Activated CD4-positive, CD25-positive, alpha-beta regulatory T cell (primary cell): ENCODE results near the gene OR4F6.
"Not testable (repeated sequence)": the region's sequence is repeated elsewhere in the genome, so short reads cannot be mapped to it uniquely, and the experiment has no call there.

Experiments used
- DNase-seq, 4 experiments: peaks; one replicate each; lab custom pipeline; 2025; lab: John Stamatoyannopoulos, UW

The OR4F6 gene, protein sequence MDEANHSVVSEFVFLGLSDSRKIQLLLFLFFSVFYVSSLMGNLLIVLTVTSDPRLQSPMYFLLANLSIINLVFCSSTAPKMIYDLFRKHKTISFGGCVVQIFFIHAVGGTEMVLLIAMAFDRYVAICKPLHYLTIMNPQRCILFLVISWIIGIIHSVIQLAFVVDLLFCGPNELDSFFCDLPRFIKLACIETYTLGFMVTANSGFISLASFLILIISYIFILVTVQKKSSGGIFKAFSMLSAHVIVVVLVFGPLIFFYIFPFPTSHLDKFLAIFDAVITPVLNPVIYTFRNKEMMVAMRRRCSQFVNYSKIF

DNA sequence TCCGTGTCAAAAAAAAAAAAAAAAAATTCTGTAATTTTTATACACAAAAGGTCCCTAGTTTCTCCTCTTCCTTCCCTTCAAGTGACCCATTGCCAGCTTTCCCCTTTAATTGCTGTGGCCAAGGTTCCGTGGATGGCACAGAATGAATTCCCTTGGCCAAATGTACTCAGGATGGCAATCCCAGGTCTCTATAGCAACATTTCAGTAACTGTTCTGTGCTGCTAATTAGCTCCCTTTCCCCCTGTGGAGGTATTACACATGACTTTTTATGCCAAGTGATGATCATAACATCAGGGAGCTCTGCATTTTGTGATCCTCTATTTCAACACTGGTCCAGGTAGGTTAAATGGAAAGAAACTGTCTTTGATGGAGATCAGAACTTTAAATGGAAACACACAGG is at the start of gene OR4F6:
Gene OR4F6 (plus strand): TSS at position 301 of the 400 bp plus-strand sequence. CDS start 2,211 bp downstream, outside the sequence.
- no peak for DNase-seq

DNA sequence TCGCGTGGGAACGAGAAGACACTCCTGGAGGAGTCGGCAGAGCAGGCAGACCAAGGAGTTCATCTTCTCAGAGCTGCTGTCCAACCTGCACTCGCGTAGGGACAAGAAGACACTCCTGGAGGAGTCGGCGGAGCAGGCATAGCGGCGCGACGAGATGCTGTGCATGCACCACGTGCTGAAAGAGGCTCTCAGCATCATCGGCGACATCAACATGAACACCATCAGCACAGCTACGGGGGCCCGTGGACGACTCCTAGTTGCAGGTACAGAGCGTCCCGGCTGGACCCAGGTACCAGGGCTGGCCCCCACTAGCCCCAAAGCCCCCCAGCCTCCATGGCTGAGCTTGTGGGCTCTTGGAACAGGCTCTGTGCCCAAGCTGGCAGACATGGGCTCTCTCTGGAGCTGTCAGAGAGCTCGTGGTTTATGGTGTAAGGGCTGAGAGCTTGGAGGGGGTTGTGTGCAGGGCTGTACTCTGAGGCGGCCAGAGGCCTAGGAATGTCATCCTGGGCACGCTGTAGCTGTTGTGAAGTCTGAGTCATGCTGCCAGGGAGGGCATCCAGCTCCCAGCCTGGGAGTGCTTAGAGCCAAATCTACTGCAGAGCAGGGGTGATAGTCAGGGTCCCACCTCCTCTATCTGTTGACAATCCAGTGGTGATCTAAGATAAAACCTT is 38.5 kb upstream of the OR4F6 start:
- DNase-seq: not testable (repeated sequence)

DNA sequence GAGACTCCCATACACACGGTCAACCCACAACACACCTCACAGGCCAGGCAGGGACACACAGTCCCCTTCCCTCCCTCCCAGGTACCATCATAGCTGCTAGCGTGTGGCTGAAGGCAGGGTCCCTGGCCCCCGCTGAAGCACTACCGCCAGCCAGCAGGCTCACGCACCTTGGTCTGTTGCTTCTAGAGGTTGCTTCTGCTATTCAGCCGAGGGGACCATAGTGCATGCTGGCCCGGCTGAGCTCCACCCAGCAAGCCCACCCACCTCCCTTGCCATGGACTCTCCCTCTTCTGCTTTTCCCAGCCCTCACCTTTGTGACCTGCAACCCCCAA is 38.0 kb upstream of the OR4F6 start:
- DNase-seq: not testable (repeated sequence)

DNA sequence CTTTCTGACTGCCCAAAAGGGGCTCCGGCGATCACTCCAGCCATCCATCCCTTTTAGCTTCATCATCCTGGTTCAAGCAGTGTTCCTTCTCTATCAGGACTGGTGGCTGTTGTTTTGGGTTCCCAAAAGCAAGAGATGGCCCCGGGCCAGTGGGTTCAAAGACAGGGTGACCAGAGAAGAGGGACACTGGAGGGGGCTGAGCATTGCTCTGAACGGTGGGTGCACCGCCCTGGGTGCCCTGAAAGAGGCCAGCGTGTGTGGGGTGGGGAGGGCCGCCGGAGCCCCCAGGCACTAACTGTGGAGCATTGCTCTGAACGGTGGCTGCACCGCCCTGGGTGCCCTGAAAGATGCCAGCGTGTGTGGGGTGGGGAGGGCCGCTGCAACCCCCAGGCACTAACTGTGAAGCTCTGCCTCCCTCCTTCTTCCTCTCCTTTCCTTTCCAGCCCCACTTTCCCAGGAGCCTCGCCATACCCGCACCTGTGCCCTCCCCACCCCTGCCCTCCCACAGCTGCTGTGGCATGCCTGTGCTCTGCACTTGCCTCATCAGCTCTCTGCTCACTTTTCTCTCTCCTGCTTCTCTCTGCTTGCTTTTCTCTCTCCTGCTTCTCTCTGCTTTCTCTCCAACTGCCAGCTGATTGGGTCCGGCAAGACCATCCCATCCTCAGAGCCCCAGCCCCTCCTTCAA is 37.4 kb upstream of the OR4F6 start:
- DNase-seq: no peak

DNA sequence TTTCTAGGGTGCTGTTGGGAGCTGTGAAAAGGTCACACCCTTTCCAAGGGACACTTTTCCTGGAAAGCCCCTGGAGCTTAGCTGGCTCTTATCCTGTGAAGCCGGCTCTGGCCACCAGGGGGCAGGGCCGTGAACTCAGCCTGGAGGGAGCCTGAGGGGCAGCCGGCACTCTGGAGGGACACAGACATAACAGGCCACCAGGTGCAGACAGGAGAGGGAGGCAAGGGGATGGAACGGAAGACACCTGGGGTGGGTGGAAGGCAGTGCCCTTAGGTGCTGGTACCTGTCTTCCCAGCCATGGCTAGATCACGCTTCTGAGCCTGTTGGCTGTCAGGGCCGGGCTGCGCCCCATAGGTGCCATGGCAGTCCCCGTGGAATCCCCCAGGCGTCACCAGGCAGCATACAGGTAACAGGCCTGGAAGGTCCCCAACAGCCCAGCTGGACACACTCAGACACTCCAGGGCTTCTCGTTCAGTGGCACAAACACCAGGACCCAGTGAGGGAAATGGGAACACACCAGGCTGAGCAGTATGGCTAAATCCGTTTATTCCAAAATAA is 36.1 kb upstream of the OR4F6 start:
- not testable (repeated sequence) for DNase-seq

DNA sequence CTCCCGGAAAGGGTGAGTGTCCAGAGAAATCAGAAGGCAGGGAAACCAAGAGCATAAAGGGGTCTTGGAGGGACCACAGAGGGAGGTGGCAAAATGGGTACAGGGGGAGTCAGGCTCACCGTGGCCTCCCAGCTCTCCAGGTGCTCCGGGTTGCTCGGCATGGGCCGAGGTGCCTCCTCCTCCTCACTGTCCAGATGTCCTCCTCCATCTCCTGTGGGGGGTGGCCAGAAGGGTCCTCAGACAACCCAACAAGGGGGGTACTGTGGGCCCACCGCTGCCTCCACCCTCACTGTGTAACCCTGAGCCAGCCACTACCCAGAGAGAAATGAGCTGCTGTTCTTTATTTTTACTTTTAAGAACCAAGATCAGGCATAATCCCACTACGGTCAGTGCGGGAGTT is 30.4 kb upstream of the OR4F6 start:
- no peak for DNase-seq

DNA sequence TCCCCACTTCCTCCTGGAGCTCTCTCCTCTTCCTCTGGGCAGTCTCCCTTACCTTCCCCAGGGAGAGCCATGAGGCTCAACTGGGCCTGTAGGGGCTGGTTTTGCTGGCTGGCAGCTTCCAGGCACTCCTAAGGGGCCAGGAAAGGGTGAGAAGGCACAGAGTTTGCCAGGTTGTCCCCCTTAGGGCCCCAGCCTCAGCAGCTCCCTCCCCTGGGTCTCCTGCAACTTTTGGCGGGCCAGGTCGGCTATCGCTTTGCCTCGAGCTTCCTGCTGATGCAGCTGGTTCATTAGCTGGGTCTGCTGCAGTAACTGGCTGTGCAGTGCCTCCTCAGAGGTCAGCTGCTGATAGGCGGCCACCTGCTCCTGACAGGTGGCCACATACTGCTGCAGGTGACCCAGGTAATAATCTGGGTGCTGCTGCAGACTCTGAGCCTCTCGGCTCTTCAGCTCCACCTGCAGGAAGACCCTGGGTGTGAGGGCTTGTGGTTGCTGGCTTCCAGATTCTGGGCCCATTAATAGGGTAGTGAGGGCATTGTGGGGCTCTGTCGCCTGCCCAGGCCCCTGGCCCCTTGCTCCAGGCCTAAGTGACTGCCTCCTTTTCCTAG is 29.7 kb upstream of the OR4F6 start:
- no peak for DNase-seq

DNA sequence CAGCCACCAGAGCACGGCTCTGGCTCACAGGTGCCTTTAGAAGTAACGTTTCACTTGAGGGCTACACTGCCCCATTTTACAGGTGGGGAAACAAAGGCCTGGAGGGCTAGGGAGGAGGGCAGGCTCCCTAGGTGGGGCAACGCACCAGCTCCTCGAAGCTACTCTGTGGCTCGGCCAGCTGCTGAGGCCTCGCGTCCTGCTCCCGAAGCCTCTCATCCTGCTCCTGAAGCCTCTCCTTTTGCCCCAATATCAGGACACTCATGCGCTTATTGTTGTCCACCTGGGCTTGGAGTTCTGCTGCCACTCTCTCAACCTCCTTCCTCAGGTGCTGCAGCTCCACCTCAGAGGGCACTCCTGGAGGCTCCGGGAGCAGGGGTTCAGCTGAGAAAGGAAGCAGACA is 28.2 kb upstream of the OR4F6 start:
- no peak for DNase-seq

DNA sequence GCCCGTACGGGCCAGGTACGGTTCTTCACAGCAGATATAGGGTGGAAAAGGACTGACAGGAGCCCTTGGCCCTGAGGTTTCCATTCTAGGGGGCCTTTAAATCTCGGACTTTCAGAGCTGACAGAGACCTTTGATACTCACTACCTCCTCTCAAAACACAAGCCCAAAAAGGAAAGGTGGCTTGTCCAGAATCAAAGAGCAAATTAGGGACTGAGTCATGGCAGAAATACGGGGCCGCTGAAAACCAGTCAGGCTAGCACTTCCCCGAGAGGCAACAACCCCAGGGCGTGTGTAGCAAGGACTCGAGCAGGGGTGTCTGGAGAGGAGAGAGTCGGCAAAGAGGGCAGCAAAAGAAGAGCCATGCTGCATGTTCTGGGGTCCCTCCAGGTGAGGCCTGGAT is 24.7 kb upstream of the OR4F6 start:
- DNase-seq: not testable (repeated sequence)

DNA sequence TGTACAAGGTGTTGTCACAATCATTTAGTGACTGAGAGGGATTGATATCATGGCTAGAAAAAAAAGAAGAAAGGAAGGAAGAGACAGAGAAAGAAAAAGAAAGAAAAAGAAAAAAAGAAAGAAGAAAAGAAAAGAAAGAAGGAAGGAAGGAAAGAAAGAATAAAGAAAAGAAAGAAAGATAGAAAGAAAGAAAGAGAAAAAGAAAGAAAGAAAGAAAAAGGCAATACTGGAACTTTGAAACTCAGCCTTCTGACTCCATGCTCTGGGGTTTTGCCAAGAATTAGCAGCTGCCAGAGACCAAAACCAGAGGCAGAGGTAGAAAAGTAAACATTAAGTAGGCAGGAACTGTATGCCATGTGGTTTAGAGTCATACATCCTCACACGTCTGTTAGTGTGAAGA is 23.1 kb upstream of the OR4F6 start:
- DNase-seq: not testable (repeated sequence)

DNA sequence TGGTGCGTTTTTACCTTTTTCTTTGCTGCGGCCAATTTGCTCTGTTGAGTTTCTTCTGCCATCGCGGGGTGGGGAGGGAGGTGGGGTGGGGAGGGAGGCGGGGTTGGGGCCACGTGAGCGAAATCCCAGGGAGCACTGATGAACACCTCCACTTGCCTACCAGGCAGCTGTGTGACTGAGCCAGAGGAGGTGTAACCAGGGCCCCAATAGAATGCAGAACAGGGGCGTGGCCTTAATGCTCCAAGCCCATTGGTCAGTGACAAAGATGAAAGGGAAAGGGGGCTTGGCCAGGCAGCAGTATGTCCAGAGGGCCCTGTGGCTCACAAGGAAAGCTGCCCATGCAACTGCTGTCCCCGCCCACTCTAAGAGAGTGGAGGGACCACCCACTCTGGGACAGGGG is 21.4 kb upstream of the OR4F6 start:
- DNase-seq: no peak

DNA sequence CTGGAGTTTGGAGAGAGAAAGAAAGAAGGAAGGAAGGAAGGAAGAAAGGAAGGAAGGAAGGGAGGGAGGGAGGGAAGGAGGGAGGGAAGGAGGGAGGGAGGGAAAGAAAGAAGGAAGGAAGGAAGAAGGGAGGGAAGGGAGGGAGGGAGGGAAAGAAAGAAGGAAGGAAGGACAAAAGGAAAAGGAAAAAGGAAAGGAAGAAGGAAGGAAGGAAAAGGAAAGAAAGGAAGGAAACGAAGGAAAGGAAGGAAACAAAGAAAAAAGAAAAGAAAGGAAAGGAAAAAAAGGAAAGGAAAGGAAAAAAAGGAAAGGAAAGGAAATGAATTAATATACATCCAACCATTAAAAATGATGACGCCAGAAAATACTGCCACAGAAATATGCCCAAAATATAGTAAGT is 18.7 kb upstream of the OR4F6 start:
- DNase-seq: no peak

DNA sequence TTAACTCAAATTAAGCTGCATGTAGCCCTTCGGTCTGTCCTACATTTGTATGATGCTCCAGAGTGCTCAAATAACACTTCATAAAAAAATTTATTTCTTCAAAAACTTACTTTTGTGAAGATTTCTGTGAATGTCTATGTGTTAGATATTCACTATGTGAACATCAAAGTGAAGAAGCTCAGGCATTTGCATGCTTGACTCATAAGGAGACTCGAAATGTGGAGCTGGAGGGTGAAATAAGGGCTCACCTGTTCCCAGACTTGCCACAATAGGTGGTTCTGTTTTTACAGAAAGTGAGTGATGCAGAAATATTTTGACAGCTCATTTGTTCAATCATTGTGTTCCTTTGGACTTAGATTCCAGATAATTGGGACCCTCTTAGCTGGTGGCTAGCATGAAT is 16.9 kb upstream of the OR4F6 start:
- DNase-seq: not testable (repeated sequence)

DNA sequence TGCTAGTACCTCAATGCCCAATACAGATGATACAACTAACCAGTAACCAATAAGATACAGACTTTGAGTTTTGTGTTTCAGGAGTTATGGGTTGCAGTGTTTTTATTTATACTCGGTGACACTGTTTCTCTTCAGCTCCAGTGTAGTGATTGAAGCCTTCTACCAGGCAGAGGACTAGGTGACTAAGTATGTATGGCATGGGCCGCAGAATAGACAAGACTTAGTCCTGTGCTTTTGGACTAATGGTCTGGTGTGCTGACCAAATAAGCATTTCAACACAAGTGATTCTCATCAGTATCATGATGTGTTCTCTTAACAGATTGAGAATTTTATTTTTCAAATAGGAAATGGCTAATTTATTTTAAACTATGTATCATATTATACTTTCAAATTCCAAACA is 15.3 kb upstream of the OR4F6 start:
- not testable (repeated sequence) for DNase-seq

DNA sequence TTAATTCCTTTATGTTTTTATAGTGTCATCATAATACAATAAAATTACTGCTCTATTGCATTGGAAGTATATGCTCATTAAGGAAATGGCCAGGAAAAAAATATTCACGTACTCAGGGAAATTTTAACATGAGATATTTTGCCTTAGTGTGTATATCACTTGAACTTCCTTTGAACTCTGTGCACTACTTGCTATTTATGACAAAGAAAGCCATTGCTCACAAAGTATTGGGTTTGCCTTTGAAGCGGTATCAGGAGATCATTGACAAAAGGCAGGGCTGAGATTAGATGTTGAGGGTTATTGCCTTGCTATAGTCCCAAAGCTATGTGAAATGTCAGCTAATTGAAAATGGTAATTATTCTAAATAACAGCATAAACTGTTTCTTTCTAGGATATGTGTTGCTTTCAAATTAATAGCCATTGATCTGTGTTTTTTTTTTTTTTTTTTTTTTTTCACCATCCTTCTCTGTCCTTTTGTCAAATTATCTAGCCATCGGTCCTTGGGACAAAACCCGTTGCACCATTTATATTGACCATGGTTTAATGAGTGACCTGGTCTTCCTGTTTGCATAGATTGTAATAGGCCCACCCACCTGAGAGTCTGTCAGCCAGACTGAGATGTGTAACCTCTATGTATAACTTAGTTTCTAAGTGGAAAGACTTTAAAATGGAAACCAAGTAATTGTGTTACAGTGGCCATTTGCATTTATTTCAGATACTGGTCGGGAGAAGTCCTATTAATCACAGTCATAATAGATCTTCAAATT is 14.6 kb upstream of the OR4F6 start:
- DNase-seq: not testable (repeated sequence)

DNA sequence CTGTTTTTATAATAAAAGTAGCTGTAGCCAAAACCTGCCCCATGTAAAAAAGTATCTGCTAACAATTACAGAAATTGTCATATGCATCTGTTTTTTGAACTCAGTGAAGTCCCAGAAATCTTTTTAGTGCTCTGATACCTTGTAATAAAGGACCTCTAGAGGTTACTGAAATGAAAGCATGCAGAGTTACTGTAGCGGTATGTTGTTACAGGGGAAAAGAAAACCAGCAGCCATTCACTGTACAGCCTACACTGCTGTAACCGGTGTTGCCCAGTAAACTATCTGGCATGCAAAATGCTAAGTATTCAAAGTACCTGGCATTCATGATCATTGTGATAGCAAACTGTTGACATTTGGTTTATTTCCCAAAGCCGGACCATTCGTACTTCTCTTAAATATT is 12.6 kb upstream of the OR4F6 start:
- not testable (repeated sequence) for DNase-seq

DNA sequence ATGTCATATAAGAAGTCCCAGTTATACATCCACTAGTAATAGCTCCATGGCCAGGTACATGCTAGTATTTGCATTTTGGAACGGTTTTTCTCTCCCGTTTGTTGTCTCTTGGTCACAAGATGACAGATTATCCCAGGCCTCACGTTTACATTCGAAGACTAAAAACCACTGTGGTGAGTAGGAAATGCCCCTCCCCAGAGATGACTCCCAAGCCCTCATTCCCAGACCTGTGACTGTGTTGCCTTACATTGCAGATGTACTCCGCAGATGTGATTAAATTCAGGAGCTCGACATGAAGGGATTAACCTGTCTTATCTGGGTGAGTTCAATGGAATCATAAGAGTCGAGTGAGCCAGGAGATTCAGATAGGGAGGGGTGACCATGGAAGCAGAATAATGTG is 9.3 kb upstream of the OR4F6 start:
- not testable (repeated sequence) for DNase-seq

DNA sequence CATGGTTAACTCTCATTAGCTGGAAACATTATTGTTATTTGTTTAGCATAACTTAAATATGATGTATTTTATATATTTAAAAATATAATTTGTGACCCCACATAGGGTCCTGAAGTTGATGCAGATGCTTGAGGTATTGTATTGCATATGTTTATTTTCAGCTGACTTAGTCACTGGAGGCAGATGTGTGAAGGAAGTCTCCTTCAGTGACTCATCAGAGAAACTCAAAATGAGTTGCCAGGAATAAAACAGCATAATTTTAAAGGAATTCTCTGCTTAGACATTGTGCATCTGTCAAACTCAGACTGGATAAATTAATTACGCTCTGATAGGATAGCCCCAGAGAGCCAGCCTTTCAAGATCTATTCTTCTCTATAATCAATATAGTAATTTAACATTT is 7.9 kb upstream of the OR4F6 start:
- DNase-seq: no peak

DNA sequence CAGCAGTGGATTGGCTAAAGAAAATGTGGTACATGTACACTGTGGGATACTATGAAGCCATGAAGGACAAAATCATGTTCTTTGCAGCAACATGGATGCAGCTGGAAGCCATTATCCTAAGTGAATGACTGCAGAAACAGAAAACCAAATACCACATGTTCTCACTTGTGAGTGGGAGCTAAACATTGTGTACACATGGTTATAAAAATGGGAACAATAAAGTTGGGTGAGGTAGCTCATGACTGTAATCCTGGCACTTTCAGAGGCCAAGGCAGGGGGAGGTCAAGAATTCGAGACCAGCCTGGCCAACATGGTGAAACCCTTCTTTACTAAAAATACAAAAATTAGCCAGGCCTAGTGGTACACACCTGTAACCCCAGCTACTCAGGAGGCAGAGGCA is 3.6 kb upstream of the OR4F6 start:
- no peak for DNase-seq

DNA sequence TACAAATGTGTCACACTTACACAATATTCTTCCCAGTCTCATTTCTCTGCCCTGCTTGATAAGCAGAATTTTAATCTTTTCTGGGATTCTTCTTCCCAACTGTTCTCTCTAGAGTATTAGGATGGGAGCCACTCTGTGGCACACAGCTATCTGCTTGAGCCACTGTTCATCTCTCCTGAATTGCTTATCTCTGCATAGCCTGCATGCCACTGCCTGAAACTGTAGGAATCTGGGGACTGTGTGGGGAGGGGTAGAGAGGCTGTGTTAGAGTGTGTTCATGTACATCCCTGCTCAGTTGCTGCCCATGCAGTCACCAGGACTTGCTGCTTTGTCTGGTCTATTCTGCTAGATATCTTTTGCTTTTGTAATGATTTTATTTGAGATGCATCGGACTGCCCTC is 2.3 kb upstream of the OR4F6 start:
- no peak for DNase-seq

DNA sequence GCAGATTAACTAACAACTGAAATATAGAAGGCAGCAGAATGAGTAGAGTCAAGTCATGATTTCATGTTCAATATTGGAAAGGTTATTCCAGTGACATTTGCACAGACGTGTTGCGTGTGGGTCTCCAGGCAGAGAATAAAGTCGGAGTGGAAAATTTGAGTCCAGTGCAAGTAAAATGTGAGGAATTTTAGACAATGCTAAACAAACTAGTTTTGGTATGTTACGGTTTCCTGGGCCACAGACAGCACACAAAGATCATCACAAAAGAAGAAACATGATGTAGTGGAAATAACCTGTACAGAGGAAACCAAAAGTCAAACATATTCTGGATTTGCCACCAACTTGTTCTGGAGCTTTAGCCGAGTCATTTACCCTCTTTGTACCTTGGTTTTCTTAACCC is 367 bp downstream of the OR4F6 start:
- no peak for DNase-seq

DNA sequence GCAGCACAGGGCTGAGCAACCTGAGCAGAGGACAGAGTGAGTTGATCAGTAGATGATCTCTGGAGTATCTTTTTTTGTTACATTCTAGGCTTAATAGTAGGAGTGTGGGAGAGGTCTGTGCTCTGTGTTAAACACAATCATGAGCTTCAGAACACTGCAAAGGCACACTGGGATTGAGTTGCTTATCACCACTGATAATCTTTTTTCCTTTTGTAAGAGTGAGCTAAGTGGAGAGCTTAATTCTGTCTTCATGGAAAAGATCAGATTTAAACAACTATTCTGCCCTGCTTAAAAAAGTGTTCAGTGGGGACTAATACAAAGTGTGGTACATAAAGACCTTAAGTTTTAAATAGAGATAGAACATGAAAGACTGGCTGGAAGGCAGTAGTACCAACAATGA is 1.1 kb downstream of the OR4F6 start:
- DNase-seq: no peak
